BE2C (cell line): ENCODE data around the gene DNAI1.

Experiments
- DNase-seq: peaks from one replicate; pipeline ENCODE4 v3.0.0-alpha.2; 2020
- H3K27me3 ChIP-seq: fragments of 250-450 bp; sonication (Bioruptor Pico); 2 replicates; pipeline ENCODE4 v1.5.1; 2020; ENCODE audit warnings: mild to moderate bottlenecking
- H3K36me3 ChIP-seq: fragments of 250-450 bp; sonication (Bioruptor Pico); 2 replicates; pipeline ENCODE4 v1.5.1; 2020; ENCODE audit warnings: mild to moderate bottlenecking
- H3K4me1 ChIP-seq: fragments of 250-450 bp; sonication (Bioruptor Pico); 2 replicates; pipeline ENCODE4 v1.5.1; 2020
- H3K4me3 ChIP-seq: 2 replicates; pipeline ENCODE4 v1.5.1; 2011; ENCODE audit warnings: low read depth, low read length
- H3K9me3 ChIP-seq: fragments of 250-450 bp; sonication (Bioruptor Pico); 2 replicates; pipeline ENCODE4 v1.5.1; 2020
- CTCF ChIP-seq: IDR thresholded peaks from 2 replicates; pipeline ENCODE4 v1.5.1; 2012; ENCODE audit warnings: mild to moderate bottlenecking, low read depth, low read length

Gene DNAI1

GRCh38 chr9:34559624-34560455 is 101.2 kb downstream of the DNAI1 start:
- H3K36me3 ChIP-seq, result peaks cover 42% of the 10 kb centered on the region
- peak overlapping the region; percentile 19 for H3K4me3 ChIP-seq
- DNase-seq, result no peak
- TF ChIP-seq CTCF, result no peak
- no peaks in the 10 kb centered on the region for H3K27me3 ChIP-seq
- H3K4me1 ChIP-seq, result peaks cover 64% of the 10 kb centered on the region
- H3K9me3 ChIP-seq, result no peaks in the 10 kb centered on the region

- H3K36me3 ChIP-seq, result peaks cover 44% of the 10 kb centered on the region
- no peaks in the 10 kb centered on the region for H3K27me3 ChIP-seq
- TF ChIP-seq CTCF, result no peak
- H3K4me1 ChIP-seq, result peaks cover 57% of the 10 kb centered on the region
- no peak overlapping the region for H3K4me3 ChIP-seq
- H3K9me3 ChIP-seq, result no peaks in the 10 kb centered on the region
- no peak for DNase-seq
Measured at GRCh38 chr9:34560599-34561214, 102.1 kb downstream of the DNAI1 start.

- Histone ChIP-seq H3K36me3 (peaks cover 48% of the 10 kb centered on the region), H3K9me3 (no peaks in the 10 kb centered on the region), H3K4me1 (peaks cover 58% of the 10 kb centered on the region), H3K27me3 (no peaks in the 10 kb centered on the region), H3K4me3 (no peak overlapping the region)
- TF ChIP-seq CTCF, result peak; percentile 89
- no peak for DNase-seq
Measured at GRCh38 chr9:34562135-34562745, 103.6 kb downstream of the DNAI1 start.

GRCh38 chr9:34563262-34563661 is 104.7 kb downstream of the DNAI1 start:
- H3K9me3 ChIP-seq, result no peaks in the 10 kb centered on the region
- H3K36me3 ChIP-seq, result peaks cover 54% of the 10 kb centered on the region
- TF ChIP-seq CTCF, result no peak
- no peak for DNase-seq
- H3K4me1 ChIP-seq, result peaks cover 58% of the 10 kb centered on the region
- no peak overlapping the region for H3K4me3 ChIP-seq
- no peaks in the 10 kb centered on the region for H3K27me3 ChIP-seq

- Histone ChIP-seq H3K4me1 (peaks cover 58% of the 10 kb centered on the region), H3K27me3 (no peaks in the 10 kb centered on the region), H3K9me3 (no peaks in the 10 kb centered on the region), H3K4me3 (no peak overlapping the region), H3K36me3 (peaks cover 61% of the 10 kb centered on the region)
- no peak for TF ChIP-seq CTCF
- no peak for DNase-seq
Measured at GRCh38 chr9:34564617-34565016, 106.0 kb downstream of the DNAI1 start.
